Endothelial cell of umbilical vein (primary cell): ENCODE results near the gene PXT1. TPM values are rescaled to one million over a fixed set of nuclear protein-coding genes. Genes with fewer than 3 reads are reported as not detected.

Experiments used
- BruUV-seq: library from RNA; stranded (reverse); fragments of 400-500 nt; replicated peaks from 2 replicates; lab custom pipeline; 2021; lab: Mats Ljungman, UMichigan
- CTCF ChIA-PET: fragments of 300-600, 350-600 bp; sonication (Branson Sonifier 250); formaldehyde crosslinking; loops from one replicate; lab custom pipeline; 2021; ENCODE audit warnings: antibody characterized with exemption, inconsistent platforms; lab: Charles Lee
- POLR2A ChIA-PET: fragments of 300-600, 350-600 bp; sonication (Branson Sonifier 250); formaldehyde crosslinking; loops from one replicate; lab custom pipeline; 2021; ENCODE audit warnings: antibody characterized with exemption, inconsistent platforms; lab: Charles Lee
- DNase-seq: peaks from one replicate; pipeline ENCODE4 v3.0.0-alpha.2; 2011; ENCODE audit warnings: low read depth, low spot score
- FAIRE-seq: peaks from 2 replicates; lab custom pipeline; 2011; peaks lifted over from hg19 to GRCh38; lab: Jason Lieb, UNC
- H2AFZ ChIP-seq: 2 replicates; pipeline ENCODE4 v1.6.0; 2012; ENCODE audit warnings: low read depth, low read length, control low read depth, inconsistent platforms
- H3K27ac ChIP-seq: 2 replicates; pipeline ENCODE4 v1.5.1; 2011; ENCODE audit warnings: low read depth, mild to moderate bottlenecking, control low read depth, low read length, moderate library complexity; ENCODE audit not compliant: insufficient read depth
- H3K27me3 ChIP-seq, 2 experiments: 2 replicates each; pipeline versions ENCODE4 v1.6.0 to v1.6.1; 2011; ENCODE audit warnings: low read length in 2 of 2, mixed read lengths in 1 of 2; ENCODE audit not compliant: control insufficient read depth in 2 of 2, insufficient read depth in 2 of 2
- H3K36me3 ChIP-seq, 2 experiments: 2 replicates in 1 of 2; 3 replicates in 1 of 2; pipeline ENCODE4 v1.5.1; 2011; ENCODE audit warnings: low read length in 2 of 2, mild to moderate bottlenecking in 1 of 2, moderate library complexity in 1 of 2; ENCODE audit not compliant: control insufficient read depth in 2 of 2, insufficient read depth in 2 of 2; ENCODE audit errors: extremely low read depth in 1 of 2
- H3K4me1 ChIP-seq: 3 replicates; pipeline ENCODE4 v1.5.1; 2011; ENCODE audit warnings: mild to moderate bottlenecking, low read length; ENCODE audit not compliant: control insufficient read depth, insufficient read depth; ENCODE audit errors: extremely low read depth
- H3K4me2 ChIP-seq: 2 replicates; pipeline ENCODE4 v1.6.1; 2011; ENCODE audit warnings: low read length, control low read depth, mixed read lengths; ENCODE audit not compliant: insufficient read depth
- H3K4me3 ChIP-seq, 3 experiments: fragments of 200-600 bp in 1 of 3; sonication (generic), shearing (Covaris generic) in 1 of 3; replicated peaks in 1 of 3; 2 replicates each; pipeline ENCODE4 v1.5.1; 2011 to 2016; ENCODE audit warnings: control low read depth in 3 of 3, low read length in 3 of 3, mild to moderate bottlenecking in 2 of 3, inconsistent platforms in 1 of 3, low read depth in 1 of 3, moderate library complexity in 1 of 3; ENCODE audit not compliant: insufficient read depth in 1 of 3
- H3K79me2 ChIP-seq: 2 replicates; pipeline ENCODE4 v1.6.0; 2012; ENCODE audit warnings: low read length, inconsistent platforms; ENCODE audit not compliant: control insufficient read depth, insufficient read depth
- H3K9ac ChIP-seq: replicated peaks from 2 replicates; pipeline ENCODE3; 2011; ENCODE audit warnings: low read length, control low read depth; ENCODE audit not compliant: insufficient read depth; ENCODE audit errors: extremely low read depth
- H3K9me1 ChIP-seq: replicated peaks from 3 replicates; pipeline ENCODE4 v1.6.0; 2011; ENCODE audit warnings: mild to moderate bottlenecking, low read length; ENCODE audit not compliant: control insufficient read depth, insufficient read depth; ENCODE audit errors: extremely low read depth
- H3K9me3 ChIP-seq: replicated peaks from 2 replicates; pipeline ENCODE4 v1.5.1; 2012; ENCODE audit warnings: low read length, inconsistent platforms; ENCODE audit not compliant: control insufficient read depth, insufficient read depth
- H4K20me1 ChIP-seq: replicated peaks from 2 replicates; pipeline ENCODE3; 2011; ENCODE audit warnings: mild to moderate bottlenecking, low read length; ENCODE audit not compliant: control insufficient read depth, insufficient read depth; ENCODE audit errors: extremely low read depth
- EZH2 ChIP-seq: IDR thresholded peaks from 2 replicates; pipeline ENCODE4 v1.6.1; 2012; ENCODE audit warnings: borderline replicate concordance, low read depth, mild to moderate bottlenecking, moderate library complexity, low read length, inconsistent platforms; ENCODE audit not compliant: severe bottlenecking
- FOS ChIP-seq: IDR thresholded peaks from 2 replicates; pipeline ENCODE4 v1.6.1; 2011; ENCODE audit warnings: mild to moderate bottlenecking, low read length, moderate library complexity, borderline replicate concordance; ENCODE audit not compliant: insufficient read depth
- GATA2 ChIP-seq: IDR thresholded peaks from 2 replicates; pipeline ENCODE4 v1.7.0; 2011; ENCODE audit warnings: low read depth, mild to moderate bottlenecking, moderate library complexity, mixed read lengths, low read length; ENCODE audit not compliant: insufficient read length, insufficient read depth
- JUN ChIP-seq: IDR thresholded peaks from 2 replicates; pipeline ENCODE4 v1.6.1; 2011; ENCODE audit warnings: borderline replicate concordance, low read depth; ENCODE audit not compliant: insufficient read length, insufficient read depth
- MYC ChIP-seq: IDR thresholded peaks from one replicate; pipeline ENCODE4 v1.6.1; 2011; ENCODE audit warnings: mild to moderate bottlenecking, low read depth, low read length
- POLR2A ChIP-seq: IDR thresholded peaks from 2 replicates; pipeline ENCODE4 v1.6.1; 2012; ENCODE audit warnings: low read depth, mild to moderate bottlenecking, control low read depth, low read length
- POLR2AphosphoS5 ChIP-seq: IDR thresholded peaks from 2 replicates; pipeline ENCODE4 v1.6.1; 2012; ENCODE audit warnings: low read depth, mild to moderate bottlenecking, control low read depth, low read length, moderate library complexity; ENCODE audit not compliant: insufficient read depth
- dilution Hi-C: fragments of 300-500 bp; cut with MboI; formaldehyde crosslinking; loops from one replicate; pipeline ENCODE4 v1.15.0; 2019; ENCODE audit warnings: low sequenced_read_pairs; ENCODE audit not compliant: extremely low pct_ligation_motif_present
- intact Hi-C: fragments of 100-400 bp; cut with micrococcal nuclease; formaldehyde crosslinking; loops from one replicate; pipeline ENCODE4 v1.10.0; 2022
- polyA plus RNA-seq, 4 experiments: library from polyadenylated mRNA; depleted of rRNA in 3 of 4; stranded (reverse) in 3 of 4; unstranded in 1 of 4; fragments of >200 nt; gene quantifications; 2 replicates each; pipeline versions ENCODE4 v1.2.1 to v1.2.3, GENCODE V29; 2011 to 2012; ENCODE audit warnings: missing spikeins in 1 of 4
- total RNA-seq: library from RNA; stranded (reverse); gene quantifications from 2 replicates; pipeline ENCODE4 v1.2.3, GENCODE V29; 2021
- TF ChIP-seq, protein P1 (sequence below), 2 donors: IDR thresholded peaks; 1 replicate in 1 of 2; 2 replicates in 1 of 2; pipeline ENCODE4 v1.5.1; 2011; ENCODE audit warnings: low read length in 2 of 2, mild to moderate bottlenecking in 2 of 2, moderate library complexity in 2 of 2, control low read depth in 1 of 2, inconsistent platforms in 1 of 2, low read depth in 1 of 2; ENCODE audit not compliant: insufficient read depth in 1 of 2; ENCODE audit errors: extremely low read depth in 1 of 2
- TF ChIP-seq, protein P2 (sequence below): IDR thresholded peaks from 2 replicates; pipeline ENCODE4 v1.6.1; 2011; ENCODE audit not compliant: insufficient read depth, insufficient read length

PXT1 gene
- total and polyA plus RNA-seq, 2 donors (not counting 3 experiments of a cell fraction or from before 2014, with no cell fraction given): not detected

DNA sequence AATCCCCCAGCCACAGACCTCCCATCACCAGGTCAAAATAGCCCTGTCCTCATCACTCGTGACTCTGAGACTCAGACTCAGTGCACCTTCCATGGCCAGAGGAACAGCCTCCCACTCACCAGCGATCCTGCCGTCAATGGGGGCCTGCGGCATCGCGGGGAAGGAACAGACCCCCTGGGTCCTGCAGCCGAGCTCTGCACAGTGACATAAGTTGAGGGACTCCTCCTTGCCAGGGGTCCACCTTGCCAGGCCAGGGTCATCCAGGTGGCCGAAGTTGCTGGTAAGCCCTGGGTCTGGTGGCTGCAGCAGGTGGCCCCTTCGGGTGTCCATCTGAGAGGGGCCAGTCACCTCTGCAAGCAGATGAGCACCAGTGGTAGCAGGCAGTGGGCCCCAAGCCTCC, 71.4 kb downstream of the PXT1 start:
- FAIRE-seq: no peak
- no peaks in the 10 kb centered on the region for H3K9me3 ChIP-seq
- H3K36me3 ChIP-seq: no peaks in the 10 kb centered on the region
- intact Hi-C loops (no loop called here), dilution Hi-C loops (no loop called here)
- H3K79me2 ChIP-seq: no peaks in the 10 kb centered on the region
- ChIA-PET CTCF (interaction anchor here (1.4 kb wide), 1 partner anchor 31 kb away, joined by 3 read pairs; no protein-coding TSS in a partner anchor), POLR2A (no interaction called here)
- H3K27me3 ChIP-seq: peaks cover 4 to 12% of the 10 kb centered on the region in 2 experiments
- H3K4me2 ChIP-seq: no peak overlapping the region
- TF ChIP-seq, protein P1, sequence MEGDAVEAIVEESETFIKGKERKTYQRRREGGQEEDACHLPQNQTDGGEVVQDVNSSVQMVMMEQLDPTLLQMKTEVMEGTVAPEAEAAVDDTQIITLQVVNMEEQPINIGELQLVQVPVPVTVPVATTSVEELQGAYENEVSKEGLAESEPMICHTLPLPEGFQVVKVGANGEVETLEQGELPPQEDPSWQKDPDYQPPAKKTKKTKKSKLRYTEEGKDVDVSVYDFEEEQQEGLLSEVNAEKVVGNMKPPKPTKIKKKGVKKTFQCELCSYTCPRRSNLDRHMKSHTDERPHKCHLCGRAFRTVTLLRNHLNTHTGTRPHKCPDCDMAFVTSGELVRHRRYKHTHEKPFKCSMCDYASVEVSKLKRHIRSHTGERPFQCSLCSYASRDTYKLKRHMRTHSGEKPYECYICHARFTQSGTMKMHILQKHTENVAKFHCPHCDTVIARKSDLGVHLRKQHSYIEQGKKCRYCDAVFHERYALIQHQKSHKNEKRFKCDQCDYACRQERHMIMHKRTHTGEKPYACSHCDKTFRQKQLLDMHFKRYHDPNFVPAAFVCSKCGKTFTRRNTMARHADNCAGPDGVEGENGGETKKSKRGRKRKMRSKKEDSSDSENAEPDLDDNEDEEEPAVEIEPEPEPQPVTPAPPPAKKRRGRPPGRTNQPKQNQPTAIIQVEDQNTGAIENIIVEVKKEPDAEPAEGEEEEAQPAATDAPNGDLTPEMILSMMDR (IDR thresholded peaks at IDR 0.05; ENCODE audit: extremely low read depth in 1 of 2, insufficient read depth in 1 of 2, low read depth in 1 of 2, low read length in 2 of 2): no peak
- TF ChIP-seq POLR2AphosphoS5 (no peak), JUN (no peak), MYC (no peak), EZH2 (no peak), FOS (no peak), GATA2 (no peak), POLR2A (no peak)
- TF ChIP-seq, protein P2, sequence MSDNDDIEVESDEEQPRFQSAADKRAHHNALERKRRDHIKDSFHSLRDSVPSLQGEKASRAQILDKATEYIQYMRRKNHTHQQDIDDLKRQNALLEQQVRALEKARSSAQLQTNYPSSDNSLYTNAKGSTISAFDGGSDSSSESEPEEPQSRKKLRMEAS: no peak
- no peak for DNase-seq
- no peaks in the 10 kb centered on the region for H3K9me1 ChIP-seq
- H4K20me1 ChIP-seq: no peaks in the 10 kb centered on the region
- H3K9ac ChIP-seq: no peak overlapping the region
- no peak overlapping the region for H2AFZ ChIP-seq
- no peaks in the 10 kb centered on the region for H3K4me1 ChIP-seq
- no peak overlapping the region for H3K27ac ChIP-seq
- no TSS peak for BruUV-seq
- H3K4me3 ChIP-seq: no peak overlapping the region
